ENCODE measurements around the gene USP22. TPM values are rescaled to one million over a fixed set of nuclear protein-coding genes. Genes with fewer than 3 reads are reported as not detected.
A peak's percentile ranks its signal among the peaks of the same experiment; 100 is the strongest.

The USP22 gene
- total RNA-seq, 6 experiments from 2014 or later = 215 to 270 (median 241) TPM

GRCh38 chr17:21030375-21030774, 12.4 kb downstream of the USP22 start:
- Mint-ChIP-seq H3K36me3 (ENCODE audit: low read depth) (peaks cover 33% of the 10 kb centered on the region), H3K9me3 (no peaks in the 10 kb centered on the region), H3K27ac (no peak overlapping the region), H3K27me3 (ENCODE audit: insufficient read depth) (peaks cover under 1% of the 10 kb centered on the region), H3K4me1 (ENCODE audit: low read depth) (peaks cover 67% of the 10 kb centered on the region), H3K4me3 (no peak overlapping the region)
- no peak for DNase-seq
- TF ChIP-seq CTCF (IDR thresholded peaks at IDR 0.05) = no peak

- H3K4me1 Mint-ChIP-seq (ENCODE audit: low read depth) = peaks cover 67% of the 10 kb centered on the region
- H3K27ac Mint-ChIP-seq = peak overlapping the region; percentile 58
- no peaks in the 10 kb centered on the region; the same call in 1 of the 2 replicates for H3K27me3 Mint-ChIP-seq (ENCODE audit: insufficient read depth)
- peaks cover 33% of the 10 kb centered on the region for H3K36me3 Mint-ChIP-seq (ENCODE audit: low read depth)
- no peak for DNase-seq
- H3K9me3 Mint-ChIP-seq = no peaks in the 10 kb centered on the region
- peak overlapping the region; percentile 9; the same call in 1 of the 2 replicates for H3K4me3 Mint-ChIP-seq
- no peak for TF ChIP-seq CTCF (IDR thresholded peaks at IDR 0.05)
These were observed 13.3 kb downstream of the USP22 start for GRCh38 chr17:21029515-21029914.

- peaks cover 36% of the 10 kb centered on the region for H3K36me3 Mint-ChIP-seq (ENCODE audit: low read depth)
- TF ChIP-seq CTCF (IDR thresholded peaks at IDR 0.05) = no peak
These were observed 13.8 kb downstream of the USP22 start for GRCh38 chr17:21029036-21029435.

GRCh38 chr17:21028192-21028591, 14.6 kb downstream of the USP22 start:
- DNase-seq = no peak
- Mint-ChIP-seq H3K9me3 (no peaks in the 10 kb centered on the region), H3K4me3 (peak overlapping the region; percentile 32; the same call in 1 of the 2 replicates), H3K36me3 (ENCODE audit: low read depth) (peaks cover 36% of the 10 kb centered on the region), H3K27ac (peak overlapping the region; percentile 58), H3K27me3 (ENCODE audit: insufficient read depth) (no peaks in the 10 kb centered on the region; the same call in 1 of the 2 replicates), H3K4me1 (ENCODE audit: low read depth) (peaks cover 63% of the 10 kb centered on the region)
- TF ChIP-seq CTCF (IDR thresholded peaks at IDR 0.05) = no peak

More at GRCh38 chr17:21029036-21029435, 13.8 kb downstream of the USP22 start:
- DNase-seq = peak; percentile 78
- no peaks in the 10 kb centered on the region for H3K9me3 Mint-ChIP-seq
- H3K27me3 Mint-ChIP-seq (ENCODE audit: insufficient read depth) = no peaks in the 10 kb centered on the region; the same call in 1 of the 2 replicates
- H3K27ac Mint-ChIP-seq = peak overlapping the region; percentile 58
- peaks cover 67% of the 10 kb centered on the region for H3K4me1 Mint-ChIP-seq (ENCODE audit: low read depth)
- H3K4me3 Mint-ChIP-seq = peak overlapping the region; percentile 9; the same call in 1 of the 2 replicates

GRCh38 chr17:21027031-21027430, 15.8 kb downstream of the USP22 start:
- no peaks in the 10 kb centered on the region; the same call in 1 of the 2 replicates for H3K27me3 Mint-ChIP-seq (ENCODE audit: insufficient read depth)
- H3K9me3 Mint-ChIP-seq = no peaks in the 10 kb centered on the region
- H3K27ac Mint-ChIP-seq = no peak overlapping the region
- TF ChIP-seq CTCF (IDR thresholded peaks at IDR 0.05) = no peak
- no peak for DNase-seq
- H3K4me1 Mint-ChIP-seq (ENCODE audit: low read depth) = peaks cover 59% of the 10 kb centered on the region
- no peak overlapping the region for H3K4me3 Mint-ChIP-seq
- peaks cover 35% of the 10 kb centered on the region for H3K36me3 Mint-ChIP-seq (ENCODE audit: low read depth)
